ENCODE data around the gene SLC12A8.
"Not testable (repeated sequence)": the region's sequence is repeated elsewhere in the genome, so short reads cannot be mapped to it uniquely, and the experiment has no call there.

SLC12A8 gene

DNA sequence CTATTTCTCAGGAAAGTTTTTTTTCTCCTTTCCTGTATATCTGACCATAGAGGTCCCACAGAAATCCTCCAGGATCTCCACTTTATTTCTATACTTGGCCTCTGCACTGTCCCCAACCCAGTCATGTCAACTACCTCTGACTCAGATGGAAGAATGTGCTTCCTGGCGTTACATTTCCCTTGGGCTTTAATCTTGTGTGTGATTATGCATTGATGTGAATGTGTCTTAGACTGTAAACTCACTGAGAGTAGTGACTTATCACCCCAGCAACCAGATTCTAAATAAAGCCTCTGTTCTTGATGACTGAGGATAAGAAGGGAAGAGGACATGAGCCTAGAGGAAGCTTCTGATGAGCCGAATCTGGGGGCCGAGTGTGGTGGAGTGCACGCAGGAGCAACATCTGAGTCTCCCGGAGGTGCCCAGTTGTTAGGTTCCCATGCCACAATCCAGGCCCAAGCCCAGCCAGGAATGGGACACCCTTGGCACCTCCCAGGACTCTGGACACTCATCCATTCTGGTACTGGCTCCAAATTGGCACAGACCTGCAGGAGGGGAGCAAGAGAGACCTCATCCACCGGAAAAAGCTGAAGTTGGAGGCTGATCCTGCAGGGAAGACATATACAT, 124.7 kb downstream of the SLC12A8 start:
- Histone ChIP-seq H3K4me1 (ENCODE audit: control insufficient read depth in 2 of 2, insufficient read depth in 1 of 2, low read depth in 1 of 2, low read length in 2 of 2) (peaks cover 0 to 2% of the 10 kb centered on the region in 2 donors), H3K9ac (ENCODE audit: low read depth, low read length, poor library complexity) (no peak overlapping the region), H3K23ac (ENCODE audit: low read depth, low read length, poor library complexity) (no peak overlapping the region), H3K4me3 (ENCODE audit: low read length in 2 of 2) (no peak overlapping the region), H2BK120ac (ENCODE audit: low read depth, low read length) (no peak overlapping the region), H3K4ac (ENCODE audit: low read length) (no peak overlapping the region), H2BK5ac (ENCODE audit: low read length) (no peak overlapping the region), H4K8ac (ENCODE audit: low read depth, low read length) (no peak overlapping the region), H2AFZ (ENCODE audit: low read length) (no peak overlapping the region), H3K36me3 (replicated peaks in 1 of 2; ENCODE audit: control insufficient read depth in 2 of 2, insufficient read depth in 2 of 2, low read length in 2 of 2) (peaks cover 0 to 52% of the 10 kb centered on the region in 2 donors), H3K27me3 (ENCODE audit: control insufficient read depth in 3 of 3, insufficient read depth in 3 of 3, low read depth in 1 of 3, low read length in 3 of 3) (no peaks in the 10 kb centered on the region), H2BK15ac (ENCODE audit: low read length) (no peak overlapping the region), H3K9me3 (replicated peaks in 1 of 2; ENCODE audit: control insufficient read depth in 2 of 2, insufficient read depth in 1 of 2, low read depth in 1 of 2, low read length in 2 of 2) (peaks cover 2 to 8% of the 10 kb centered on the region in 2 donors), H3K79me1 (ENCODE audit: low read depth, low read length) (no peaks in the 10 kb centered on the region), H2BK12ac (ENCODE audit: low read length) (no peak overlapping the region), H4K91ac (ENCODE audit: low read depth, low read length, poor library complexity) (no peak overlapping the region), H3K18ac (ENCODE audit: low read length) (no peak overlapping the region), H2AK5ac (ENCODE audit: low read depth, low read length) (no peak overlapping the region), H3K14ac (ENCODE audit: low read length) (no peak overlapping the region), H3K4me2 (ENCODE audit: insufficient read depth, low read length, poor library complexity, severe bottlenecking) (no peak overlapping the region), H3K27ac (replicated peaks; ENCODE audit: low read length) (no peak overlapping the region)
- no CpG with 5 or more reads among the region's 6 CpGs for WGBS, 2 donors (ENCODE audit: extremely low coverage in 2 of 2, insufficient read length in 2 of 2, insufficient replicate concordance in 1 of 2)
- DNase-seq (ENCODE audit: low spot score) = no peak

DNA sequence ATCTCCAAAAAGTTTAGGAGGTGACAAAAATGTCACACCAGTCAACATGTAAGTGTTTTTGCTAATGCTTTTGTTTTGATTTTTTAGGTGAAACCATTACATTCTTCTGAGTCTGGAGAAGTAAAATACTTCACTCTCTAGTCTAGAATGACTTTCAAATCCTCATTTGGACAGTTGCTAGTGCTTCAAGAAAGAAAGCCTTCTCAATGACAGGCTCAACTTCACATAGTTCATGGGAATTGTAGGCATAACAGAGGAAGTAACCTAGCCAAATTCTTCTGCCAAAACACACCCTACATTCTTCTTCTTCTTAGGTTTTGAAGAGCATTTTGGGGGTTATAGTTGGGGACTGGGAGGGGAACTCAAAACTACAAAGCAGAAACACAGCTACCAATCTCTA, 127.4 kb downstream of the SLC12A8 start:
- Histone ChIP-seq H3K18ac (ENCODE audit: low read length) (no peak overlapping the region), H4K91ac (ENCODE audit: low read depth, low read length, poor library complexity) (no peak overlapping the region), H3K79me1 (ENCODE audit: low read depth, low read length) (no peaks in the 10 kb centered on the region), H3K23ac (ENCODE audit: low read depth, low read length, poor library complexity) (no peak overlapping the region), H3K9me3 (replicated peaks in 1 of 2; ENCODE audit: control insufficient read depth in 2 of 2, insufficient read depth in 1 of 2, low read depth in 1 of 2, low read length in 2 of 2) (no peaks in the 10 kb centered on the region), H2AFZ (ENCODE audit: low read length) (no peak overlapping the region), H2AK5ac (ENCODE audit: low read depth, low read length) (no peak overlapping the region), H3K4me3 (ENCODE audit: low read length in 2 of 2) (no peak overlapping the region), H2BK120ac (ENCODE audit: low read depth, low read length) (no peak overlapping the region), H2BK15ac (ENCODE audit: low read length) (no peak overlapping the region), H4K8ac (ENCODE audit: low read depth, low read length) (no peak overlapping the region), H3K27ac (replicated peaks; ENCODE audit: low read length) (no peak overlapping the region), H3K27me3 (ENCODE audit: control insufficient read depth in 3 of 3, insufficient read depth in 3 of 3, low read depth in 1 of 3, low read length in 3 of 3) (no peaks in the 10 kb centered on the region), H3K4ac (ENCODE audit: low read length) (no peak overlapping the region), H2BK12ac (ENCODE audit: low read length) (no peak overlapping the region), H3K36me3 (replicated peaks in 1 of 2; ENCODE audit: control insufficient read depth in 2 of 2, insufficient read depth in 2 of 2, low read length in 2 of 2) (peaks cover 0 to 43% of the 10 kb centered on the region in 2 donors), H3K9ac (ENCODE audit: low read depth, low read length, poor library complexity) (no peak overlapping the region), H3K4me2 (ENCODE audit: insufficient read depth, low read length, poor library complexity, severe bottlenecking) (no peak overlapping the region), H3K4me1 (ENCODE audit: control insufficient read depth in 2 of 2, insufficient read depth in 1 of 2, low read depth in 1 of 2, low read length in 2 of 2) (peaks cover 0 to 2% of the 10 kb centered on the region in 2 donors), H2BK5ac (ENCODE audit: low read length) (no peak overlapping the region), H3K14ac (ENCODE audit: low read length) (no peak overlapping the region)
- DNase-seq (ENCODE audit: low spot score) = no peak

DNA sequence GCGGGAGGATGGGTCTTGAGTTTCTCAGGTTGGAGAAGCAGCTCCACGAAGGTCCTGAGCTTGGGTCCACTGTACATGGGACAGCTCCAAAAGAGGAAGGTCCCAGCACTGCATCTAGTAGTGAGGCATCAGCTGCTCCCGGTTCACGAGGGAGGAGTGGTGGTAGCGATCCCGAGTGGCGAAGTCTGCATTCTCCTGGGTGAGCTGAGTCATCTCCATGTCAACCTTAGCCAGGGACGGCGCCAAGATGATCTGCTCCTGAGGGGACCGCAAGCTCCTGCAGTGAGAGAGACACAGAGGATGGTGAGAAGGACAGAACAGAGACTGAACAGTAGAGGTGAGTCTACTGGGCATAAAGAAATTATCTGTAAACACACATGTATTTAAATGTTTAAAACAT, 128.8 kb downstream of the SLC12A8 start:
- H3K4ac ChIP-seq (ENCODE audit: low read length) = no peak overlapping the region
- no peak overlapping the region for H3K23ac ChIP-seq (ENCODE audit: low read depth, low read length, poor library complexity)
- no peak overlapping the region for H4K8ac ChIP-seq (ENCODE audit: low read depth, low read length)
- H2BK120ac ChIP-seq (ENCODE audit: low read depth, low read length) = no peak overlapping the region
- H3K9me3 ChIP-seq (replicated peaks in 1 of 2; ENCODE audit: control insufficient read depth in 2 of 2, insufficient read depth in 1 of 2, low read depth in 1 of 2, low read length in 2 of 2) = no peaks in the 10 kb centered on the region
- no peaks in the 10 kb centered on the region for H3K27me3 ChIP-seq (ENCODE audit: control insufficient read depth in 3 of 3, insufficient read depth in 3 of 3, low read depth in 1 of 3, low read length in 3 of 3)
- H3K79me1 ChIP-seq (ENCODE audit: low read depth, low read length) = no peaks in the 10 kb centered on the region
- H3K4me3 ChIP-seq (ENCODE audit: low read length in 2 of 2) = no peak overlapping the region
- H2AFZ ChIP-seq (ENCODE audit: low read length) = no peak overlapping the region
- peaks cover 0 to 38% of the 10 kb centered on the region in 2 donors for H3K36me3 ChIP-seq (replicated peaks in 1 of 2; ENCODE audit: control insufficient read depth in 2 of 2, insufficient read depth in 2 of 2, low read length in 2 of 2)
- DNase-seq (ENCODE audit: low spot score) = no peak
- no peak overlapping the region for H2AK5ac ChIP-seq (ENCODE audit: low read depth, low read length)
- H2BK5ac ChIP-seq (ENCODE audit: low read length) = no peak overlapping the region
- peaks cover 0 to 2% of the 10 kb centered on the region in 2 donors for H3K4me1 ChIP-seq (ENCODE audit: control insufficient read depth in 2 of 2, insufficient read depth in 1 of 2, low read depth in 1 of 2, low read length in 2 of 2)
- H3K4me2 ChIP-seq (ENCODE audit: insufficient read depth, low read length, poor library complexity, severe bottlenecking) = no peak overlapping the region
- no peak overlapping the region for H3K9ac ChIP-seq (ENCODE audit: low read depth, low read length, poor library complexity)
- no peak overlapping the region for H2BK15ac ChIP-seq (ENCODE audit: low read length)
- no peak overlapping the region for H3K14ac ChIP-seq (ENCODE audit: low read length)
- WGBS, 2 donors (ENCODE audit: extremely low coverage in 2 of 2, insufficient read length in 2 of 2, insufficient replicate concordance in 1 of 2) = no CpG with 5 or more reads among the region's 10 CpGs
- no peak overlapping the region for H4K91ac ChIP-seq (ENCODE audit: low read depth, low read length, poor library complexity)
- no peak overlapping the region for H2BK12ac ChIP-seq (ENCODE audit: low read length)
- no peak overlapping the region for H3K27ac ChIP-seq (replicated peaks; ENCODE audit: low read length)
- H3K18ac ChIP-seq (ENCODE audit: low read length) = peak overlapping the region; percentile 35

DNA sequence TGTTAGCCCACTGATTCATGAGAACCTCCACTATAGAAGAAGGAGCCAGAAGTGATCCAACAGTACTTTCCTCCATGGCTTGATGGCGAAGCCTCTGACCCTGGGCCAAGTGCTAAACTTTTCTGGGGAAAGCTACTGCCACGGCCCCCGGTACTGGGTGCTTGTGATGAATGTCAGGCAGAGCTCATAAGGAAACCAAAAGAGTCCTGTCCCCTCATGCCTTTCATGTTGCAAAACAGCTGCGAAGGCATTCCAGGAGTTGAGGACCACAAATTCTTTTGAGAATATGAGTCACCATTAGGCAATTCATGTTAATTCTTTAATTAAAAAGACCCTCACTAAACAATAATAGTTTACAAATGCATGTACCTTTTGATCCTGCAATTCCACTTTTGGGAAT, 130.2 kb downstream of the SLC12A8 start:
- DNase-seq (ENCODE audit: low spot score) = not testable (repeated sequence)

More for the DNA sequence above, 130.2 kb downstream of the SLC12A8 start:
- H2BK120ac ChIP-seq (ENCODE audit: low read depth, low read length); H3K23ac ChIP-seq (ENCODE audit: low read depth, low read length, poor library complexity); H3K9me3 ChIP-seq (replicated peaks in 1 of 2; ENCODE audit: control insufficient read depth in 2 of 2, insufficient read depth in 1 of 2, low read depth in 1 of 2, low read length in 2 of 2); H3K4me1 ChIP-seq (ENCODE audit: control insufficient read depth in 2 of 2, insufficient read depth in 1 of 2, low read depth in 1 of 2, low read length in 2 of 2); H3K27ac ChIP-seq (replicated peaks; ENCODE audit: low read length); H2BK12ac ChIP-seq (ENCODE audit: low read length); H3K14ac ChIP-seq (ENCODE audit: low read length); H3K27me3 ChIP-seq (ENCODE audit: control insufficient read depth in 3 of 3, insufficient read depth in 3 of 3, low read depth in 1 of 3, low read length in 3 of 3); H3K4me2 ChIP-seq (ENCODE audit: insufficient read depth, low read length, poor library complexity, severe bottlenecking); H3K18ac ChIP-seq (ENCODE audit: low read length); H2BK5ac ChIP-seq (ENCODE audit: low read length); H3K79me1 ChIP-seq (ENCODE audit: low read depth, low read length); H4K8ac ChIP-seq (ENCODE audit: low read depth, low read length); H3K9ac ChIP-seq (ENCODE audit: low read depth, low read length, poor library complexity); H3K4ac ChIP-seq (ENCODE audit: low read length); H2AFZ ChIP-seq (ENCODE audit: low read length); H2AK5ac ChIP-seq (ENCODE audit: low read depth, low read length); H2BK15ac ChIP-seq (ENCODE audit: low read length); H4K91ac ChIP-seq (ENCODE audit: low read depth, low read length, poor library complexity); H3K4me3 ChIP-seq (ENCODE audit: low read length in 2 of 2): not testable (repeated sequence)
- WGBS, 2 donors (ENCODE audit: extremely low coverage in 2 of 2, insufficient read length in 2 of 2, insufficient replicate concordance in 1 of 2) = no CpG with 5 or more reads among the region's 4 CpGs
- peaks cover 0 to 29% of the 10 kb centered on the region in 2 donors for H3K36me3 ChIP-seq (replicated peaks in 1 of 2; ENCODE audit: control insufficient read depth in 2 of 2, insufficient read depth in 2 of 2, low read length in 2 of 2)

All from neuronal stem cell (in vitro differentiated cells).